Stimulated activated CD4-positive, alpha-beta T cell treated with anti-CD3 and anti-CD28 coated beads, Interleukin-4, amount 100 ng/mL, for 48 hours (primary cell): ENCODE measurements around the gene PPP2R5C.

Experiments
- DNase-seq, 2 donors: peaks; one replicate each; pipeline ENCODE4 v3.0.0-alpha.2; 2020; ENCODE audit warnings: low read depth in 2 of 2

PPP2R5C gene

GRCh38 chr14:101814934-101815333, 53.4 kb downstream of the PPP2R5C start:
- DNase-seq: no peak

GRCh38 chr14:101815994-101816393, 54.5 kb downstream of the PPP2R5C start:
- no peak for DNase-seq

GRCh38 chr14:101817501-101818001, 56.0 kb downstream of the PPP2R5C start:
- DNase-seq: no peak

- DNase-seq: peak in 1 of 2 donors; percentile 54
Measured at GRCh38 chr14:101819251-101819990, 57.9 kb downstream of the PPP2R5C start.

- DNase-seq: no peak
Measured at GRCh38 chr14:101820283-101820798, 58.8 kb downstream of the PPP2R5C start.

GRCh38 chr14:101821528-101821927, 60.0 kb downstream of the PPP2R5C start:
- DNase-seq: no peak

GRCh38 chr14:101823066-101823465, 61.6 kb downstream of the PPP2R5C start:
- no peak for DNase-seq

GRCh38 chr14:101823511-101824120, 62.1 kb downstream of the PPP2R5C start:
- peak; percentile 54 to 75 for DNase-seq

GRCh38 chr14:101824339-101824727, 62.8 kb downstream of the PPP2R5C start:
- no peak for DNase-seq

GRCh38 chr14:101825797-101826196, 64.3 kb downstream of the PPP2R5C start:
- DNase-seq: no peak

GRCh38 chr14:101826351-101826750, 64.8 kb downstream of the PPP2R5C start:
- DNase-seq: no peak

GRCh38 chr14:101827286-101827685, 65.8 kb downstream of the PPP2R5C start:
- DNase-seq: no peak

- DNase-seq: no peak
Measured at GRCh38 chr14:101828046-101828445, 66.5 kb downstream of the PPP2R5C start.

GRCh38 chr14:101830271-101830670, 68.8 kb downstream of the PPP2R5C start:
- no peak for DNase-seq

- no peak for DNase-seq
Measured at GRCh38 chr14:101833045-101833444, 71.5 kb downstream of the PPP2R5C start.

GRCh38 chr14:101834397-101834796, 72.9 kb downstream of the PPP2R5C start:
- DNase-seq: no peak

- no peak for DNase-seq
Measured at GRCh38 chr14:101834800-101835547, 73.5 kb downstream of the PPP2R5C start.

GRCh38 chr14:101835566-101835965, 74.1 kb downstream of the PPP2R5C start:
- DNase-seq: no peak

GRCh38 chr14:101836135-101836534, 74.6 kb downstream of the PPP2R5C start:
- DNase-seq: no peak

- DNase-seq: no peak
Measured at GRCh38 chr14:101838476-101838875, 77.0 kb downstream of the PPP2R5C start.

- no peak for DNase-seq
Measured at GRCh38 chr14:101839236-101839635, 77.7 kb downstream of the PPP2R5C start.

GRCh38 chr14:101839661-101840060, 78.2 kb downstream of the PPP2R5C start:
- no peak for DNase-seq
